Endothelial cell of umbilical vein (primary cell): ENCODE data around the gene SARNP. TPM values are rescaled to one million over a fixed set of nuclear protein-coding genes. Genes with fewer than 3 reads are reported as not detected.

Experiments
- BruUV-seq: library from RNA; stranded (reverse); fragments of 400-500 nt; replicated peaks from 2 replicates; lab custom pipeline; 2021; lab: Mats Ljungman, UMichigan
- CTCF ChIA-PET: fragments of 300-600, 350-600 bp; sonication (Branson Sonifier 250); formaldehyde crosslinking; loops from one replicate; lab custom pipeline; 2021; ENCODE audit warnings: antibody characterized with exemption, inconsistent platforms; lab: Charles Lee
- POLR2A ChIA-PET: fragments of 300-600, 350-600 bp; sonication (Branson Sonifier 250); formaldehyde crosslinking; loops from one replicate; lab custom pipeline; 2021; ENCODE audit warnings: antibody characterized with exemption, inconsistent platforms; lab: Charles Lee
- DNase-seq: peaks from one replicate; pipeline ENCODE4 v3.0.0-alpha.2; 2011; ENCODE audit warnings: low read depth, low spot score
- FAIRE-seq: peaks from 2 replicates; lab custom pipeline; 2011; peaks lifted over from hg19 to GRCh38; lab: Jason Lieb, UNC
- H2AFZ ChIP-seq: 2 replicates; pipeline ENCODE4 v1.6.0; 2012; ENCODE audit warnings: low read depth, low read length, control low read depth, inconsistent platforms
- H3K27ac ChIP-seq: 2 replicates; pipeline ENCODE4 v1.5.1; 2011; ENCODE audit warnings: low read depth, mild to moderate bottlenecking, control low read depth, low read length, moderate library complexity; ENCODE audit not compliant: insufficient read depth
- H3K27me3 ChIP-seq, 2 experiments: 2 replicates each; pipeline versions ENCODE4 v1.6.0 to v1.6.1; 2011; ENCODE audit warnings: low read length in 2 of 2, mixed read lengths in 1 of 2; ENCODE audit not compliant: control insufficient read depth in 2 of 2, insufficient read depth in 2 of 2
- H3K36me3 ChIP-seq, 2 experiments: 2 replicates in 1 of 2; 3 replicates in 1 of 2; pipeline ENCODE4 v1.5.1; 2011; ENCODE audit warnings: low read length in 2 of 2, mild to moderate bottlenecking in 1 of 2, moderate library complexity in 1 of 2; ENCODE audit not compliant: control insufficient read depth in 2 of 2, insufficient read depth in 2 of 2; ENCODE audit errors: extremely low read depth in 1 of 2
- H3K4me1 ChIP-seq: 3 replicates; pipeline ENCODE4 v1.5.1; 2011; ENCODE audit warnings: mild to moderate bottlenecking, low read length; ENCODE audit not compliant: control insufficient read depth, insufficient read depth; ENCODE audit errors: extremely low read depth
- H3K4me2 ChIP-seq: 2 replicates; pipeline ENCODE4 v1.6.1; 2011; ENCODE audit warnings: low read length, control low read depth, mixed read lengths; ENCODE audit not compliant: insufficient read depth
- H3K4me3 ChIP-seq, 3 experiments: fragments of 200-600 bp in 1 of 3; sonication (generic), shearing (Covaris generic) in 1 of 3; replicated peaks in 1 of 3; 2 replicates each; pipeline ENCODE4 v1.5.1; 2011 to 2016; ENCODE audit warnings: control low read depth in 3 of 3, low read length in 3 of 3, mild to moderate bottlenecking in 2 of 3, inconsistent platforms in 1 of 3, low read depth in 1 of 3, moderate library complexity in 1 of 3; ENCODE audit not compliant: insufficient read depth in 1 of 3
- H3K79me2 ChIP-seq: 2 replicates; pipeline ENCODE4 v1.6.0; 2012; ENCODE audit warnings: low read length, inconsistent platforms; ENCODE audit not compliant: control insufficient read depth, insufficient read depth
- H3K9ac ChIP-seq: replicated peaks from 2 replicates; pipeline ENCODE3; 2011; ENCODE audit warnings: low read length, control low read depth; ENCODE audit not compliant: insufficient read depth; ENCODE audit errors: extremely low read depth
- H3K9me1 ChIP-seq: replicated peaks from 3 replicates; pipeline ENCODE4 v1.6.0; 2011; ENCODE audit warnings: mild to moderate bottlenecking, low read length; ENCODE audit not compliant: control insufficient read depth, insufficient read depth; ENCODE audit errors: extremely low read depth
- H3K9me3 ChIP-seq: replicated peaks from 2 replicates; pipeline ENCODE4 v1.5.1; 2012; ENCODE audit warnings: low read length, inconsistent platforms; ENCODE audit not compliant: control insufficient read depth, insufficient read depth
- H4K20me1 ChIP-seq: replicated peaks from 2 replicates; pipeline ENCODE3; 2011; ENCODE audit warnings: mild to moderate bottlenecking, low read length; ENCODE audit not compliant: control insufficient read depth, insufficient read depth; ENCODE audit errors: extremely low read depth
- EZH2 ChIP-seq: IDR thresholded peaks from 2 replicates; pipeline ENCODE4 v1.6.1; 2012; ENCODE audit warnings: borderline replicate concordance, low read depth, mild to moderate bottlenecking, moderate library complexity, low read length, inconsistent platforms; ENCODE audit not compliant: severe bottlenecking
- FOS ChIP-seq: IDR thresholded peaks from 2 replicates; pipeline ENCODE4 v1.6.1; 2011; ENCODE audit warnings: mild to moderate bottlenecking, low read length, moderate library complexity, borderline replicate concordance; ENCODE audit not compliant: insufficient read depth
- GATA2 ChIP-seq: IDR thresholded peaks from 2 replicates; pipeline ENCODE4 v1.7.0; 2011; ENCODE audit warnings: low read depth, mild to moderate bottlenecking, moderate library complexity, mixed read lengths, low read length; ENCODE audit not compliant: insufficient read length, insufficient read depth
- JUN ChIP-seq: IDR thresholded peaks from 2 replicates; pipeline ENCODE4 v1.6.1; 2011; ENCODE audit warnings: borderline replicate concordance, low read depth; ENCODE audit not compliant: insufficient read length, insufficient read depth
- MYC ChIP-seq: IDR thresholded peaks from one replicate; pipeline ENCODE4 v1.6.1; 2011; ENCODE audit warnings: mild to moderate bottlenecking, low read depth, low read length
- POLR2A ChIP-seq: IDR thresholded peaks from 2 replicates; pipeline ENCODE4 v1.6.1; 2012; ENCODE audit warnings: low read depth, mild to moderate bottlenecking, control low read depth, low read length
- POLR2AphosphoS5 ChIP-seq: IDR thresholded peaks from 2 replicates; pipeline ENCODE4 v1.6.1; 2012; ENCODE audit warnings: low read depth, mild to moderate bottlenecking, control low read depth, low read length, moderate library complexity; ENCODE audit not compliant: insufficient read depth
- dilution Hi-C: fragments of 300-500 bp; cut with MboI; formaldehyde crosslinking; loops from one replicate; pipeline ENCODE4 v1.15.0; 2019; ENCODE audit warnings: low sequenced_read_pairs; ENCODE audit not compliant: extremely low pct_ligation_motif_present
- intact Hi-C: fragments of 100-400 bp; cut with micrococcal nuclease; formaldehyde crosslinking; loops from one replicate; pipeline ENCODE4 v1.10.0; 2022
- polyA plus RNA-seq, 4 experiments: library from polyadenylated mRNA; depleted of rRNA in 3 of 4; stranded (reverse) in 3 of 4; unstranded in 1 of 4; fragments of >200 nt; gene quantifications; 2 replicates each; pipeline versions ENCODE4 v1.2.1 to v1.2.3, GENCODE V29; 2011 to 2012; ENCODE audit warnings: missing spikeins in 1 of 4
- total RNA-seq: library from RNA; stranded (reverse); gene quantifications from 2 replicates; pipeline ENCODE4 v1.2.3, GENCODE V29; 2021
- TF ChIP-seq, protein P1 (sequence below): IDR thresholded peaks from 2 replicates; pipeline ENCODE4 v1.6.1; 2011; ENCODE audit not compliant: insufficient read depth, insufficient read length
- TF ChIP-seq, protein P2 (sequence below), 2 donors: IDR thresholded peaks; 1 replicate in 1 of 2; 2 replicates in 1 of 2; pipeline ENCODE4 v1.5.1; 2011; ENCODE audit warnings: low read length in 2 of 2, mild to moderate bottlenecking in 2 of 2, moderate library complexity in 2 of 2, control low read depth in 1 of 2, inconsistent platforms in 1 of 2, low read depth in 1 of 2; ENCODE audit not compliant: insufficient read depth in 1 of 2; ENCODE audit errors: extremely low read depth in 1 of 2

SARNP gene
- total and polyA plus RNA-seq, 2 donors (not counting 3 experiments of a cell fraction or from before 2014, with no cell fraction given) = 88.1 to 101 TPM

DNA sequence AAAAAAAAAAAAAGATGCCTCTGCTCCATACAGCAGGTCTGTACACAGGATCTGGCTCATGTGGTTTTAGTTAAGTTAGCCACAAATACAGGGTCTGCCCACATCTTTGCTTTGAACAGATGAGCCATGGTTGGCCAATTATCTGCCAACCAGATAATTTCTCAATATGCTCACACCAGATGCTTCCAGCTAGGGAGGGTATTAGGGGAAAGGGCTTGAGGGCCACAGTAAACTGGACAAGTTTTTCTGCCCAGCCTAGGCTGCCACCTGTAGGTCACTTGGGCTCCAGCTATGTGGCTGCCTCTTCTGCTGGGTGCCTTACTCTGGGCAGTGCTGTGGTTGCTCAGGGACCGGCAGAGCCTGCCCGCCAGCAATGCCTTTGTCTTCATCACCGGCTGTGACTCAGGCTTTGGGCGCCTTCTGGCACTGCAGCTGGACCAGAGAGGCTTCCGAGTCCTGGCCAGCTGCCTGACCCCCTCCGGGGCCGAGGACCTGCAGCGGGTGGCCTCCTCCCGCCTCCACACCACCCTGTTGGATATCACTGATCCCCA lies 96.6 kb downstream of the SARNP start:
- FAIRE-seq (peak; percentile 98), DNase-seq (peak; percentile 83)
- Histone ChIP-seq H3K79me2 (peaks cover 6% of the 10 kb centered on the region), H3K4me3 (no peak overlapping the region), H3K27ac (no peak overlapping the region), H3K9me1 (no peaks in the 10 kb centered on the region), H3K36me3 (peaks cover 8 to 19% of the 10 kb centered on the region in 2 experiments), H2AFZ (no peak overlapping the region), H3K27me3 (no peaks in the 10 kb centered on the region), H3K4me2 (no peak overlapping the region), H3K9me3 (no peaks in the 10 kb centered on the region), H4K20me1 (no peaks in the 10 kb centered on the region), H3K9ac (no peak overlapping the region), H3K4me1 (peaks cover 23% of the 10 kb centered on the region)
- ChIA-PET POLR2A (interaction anchor here (0.6 kb wide), 1 partner anchor 286 kb away, joined by 6 read pairs; no protein-coding TSS in a partner anchor), CTCF (interaction anchor here (0.6 to 11.1 kb wide), 19 partner anchors 9 to 532 kb away, joined by 3 to 151 read pairs (median 4); partner anchors contain the start of genes CD63 and ITGA7)
- TF ChIP-seq JUN (peak; percentile 19), MYC (no peak), GATA2 (no peak), POLR2AphosphoS5 (peak; percentile 74), EZH2 (no peak), FOS (peak; percentile 48), POLR2A (peak; percentile 49)
- TF ChIP-seq, protein P1, sequence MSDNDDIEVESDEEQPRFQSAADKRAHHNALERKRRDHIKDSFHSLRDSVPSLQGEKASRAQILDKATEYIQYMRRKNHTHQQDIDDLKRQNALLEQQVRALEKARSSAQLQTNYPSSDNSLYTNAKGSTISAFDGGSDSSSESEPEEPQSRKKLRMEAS = no peak
- TF ChIP-seq, protein P2, sequence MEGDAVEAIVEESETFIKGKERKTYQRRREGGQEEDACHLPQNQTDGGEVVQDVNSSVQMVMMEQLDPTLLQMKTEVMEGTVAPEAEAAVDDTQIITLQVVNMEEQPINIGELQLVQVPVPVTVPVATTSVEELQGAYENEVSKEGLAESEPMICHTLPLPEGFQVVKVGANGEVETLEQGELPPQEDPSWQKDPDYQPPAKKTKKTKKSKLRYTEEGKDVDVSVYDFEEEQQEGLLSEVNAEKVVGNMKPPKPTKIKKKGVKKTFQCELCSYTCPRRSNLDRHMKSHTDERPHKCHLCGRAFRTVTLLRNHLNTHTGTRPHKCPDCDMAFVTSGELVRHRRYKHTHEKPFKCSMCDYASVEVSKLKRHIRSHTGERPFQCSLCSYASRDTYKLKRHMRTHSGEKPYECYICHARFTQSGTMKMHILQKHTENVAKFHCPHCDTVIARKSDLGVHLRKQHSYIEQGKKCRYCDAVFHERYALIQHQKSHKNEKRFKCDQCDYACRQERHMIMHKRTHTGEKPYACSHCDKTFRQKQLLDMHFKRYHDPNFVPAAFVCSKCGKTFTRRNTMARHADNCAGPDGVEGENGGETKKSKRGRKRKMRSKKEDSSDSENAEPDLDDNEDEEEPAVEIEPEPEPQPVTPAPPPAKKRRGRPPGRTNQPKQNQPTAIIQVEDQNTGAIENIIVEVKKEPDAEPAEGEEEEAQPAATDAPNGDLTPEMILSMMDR (IDR thresholded peaks at IDR 0.05; ENCODE audit: extremely low read depth in 1 of 2, insufficient read depth in 1 of 2, low read depth in 1 of 2, low read length in 2 of 2) = peak; percentile 70 to 74
- BruUV-seq = no TSS peak
- intact Hi-C loops (loop anchor here (1.0 to 5.0 kb wide), 3 partner anchors 65 to 534 kb away; no protein-coding TSS in a partner anchor), dilution Hi-C loops (no loop called here)
